ENCODE data around the gene MGAT3.

MGAT3 gene

DNA sequence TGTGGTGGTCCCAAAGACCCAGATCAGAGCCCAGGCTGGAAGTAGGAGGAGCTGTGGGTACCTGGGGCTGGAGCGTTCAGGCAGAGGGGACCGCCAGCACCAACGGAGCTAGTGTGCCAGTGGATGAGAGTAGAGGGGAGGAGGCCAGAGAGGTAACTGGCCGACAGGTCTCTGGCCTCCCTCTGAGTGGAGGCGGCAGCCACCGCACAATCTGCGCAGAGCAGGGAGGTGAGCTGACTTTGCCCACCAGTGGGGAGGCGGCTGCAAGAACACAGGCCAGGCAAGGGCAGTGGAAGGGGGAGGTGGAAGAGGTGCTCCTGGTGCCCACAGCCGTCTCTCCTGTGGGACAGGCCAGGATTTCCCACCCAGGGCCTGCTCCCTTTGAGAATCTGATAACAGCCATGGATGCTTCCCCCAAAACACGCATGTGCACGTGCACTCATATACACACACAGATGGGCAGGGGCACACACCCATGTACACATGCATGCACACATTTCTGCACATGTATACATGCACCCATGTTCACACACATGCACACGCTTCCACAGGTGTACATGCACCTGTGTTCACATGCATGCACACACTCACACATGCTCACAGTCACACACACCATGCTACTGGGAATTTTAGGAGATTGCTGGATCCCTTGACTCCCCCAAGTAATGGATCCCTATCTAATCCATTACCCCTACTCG, 6.4 kb upstream of the MGAT3 start:
- DNase-seq (ENCODE audit: low read depth): no peak

DNA sequence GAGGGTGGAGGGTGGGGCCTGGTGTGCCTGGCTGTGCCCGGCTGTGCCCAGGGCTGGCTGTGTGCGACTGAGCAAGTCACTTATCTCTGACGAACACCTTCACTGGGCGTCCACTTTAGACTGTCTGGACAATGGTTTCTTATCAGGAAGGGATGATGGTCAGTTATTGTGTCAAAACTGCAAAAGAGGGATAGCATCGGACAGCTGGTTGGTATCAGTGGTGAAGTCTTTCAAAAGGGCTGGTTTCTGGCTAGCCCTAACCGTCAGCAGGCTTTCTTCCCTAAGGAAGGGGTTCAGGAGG, 4.1 kb upstream of the MGAT3 start:
- DNase-seq (ENCODE audit: low read depth): no peak

DNA sequence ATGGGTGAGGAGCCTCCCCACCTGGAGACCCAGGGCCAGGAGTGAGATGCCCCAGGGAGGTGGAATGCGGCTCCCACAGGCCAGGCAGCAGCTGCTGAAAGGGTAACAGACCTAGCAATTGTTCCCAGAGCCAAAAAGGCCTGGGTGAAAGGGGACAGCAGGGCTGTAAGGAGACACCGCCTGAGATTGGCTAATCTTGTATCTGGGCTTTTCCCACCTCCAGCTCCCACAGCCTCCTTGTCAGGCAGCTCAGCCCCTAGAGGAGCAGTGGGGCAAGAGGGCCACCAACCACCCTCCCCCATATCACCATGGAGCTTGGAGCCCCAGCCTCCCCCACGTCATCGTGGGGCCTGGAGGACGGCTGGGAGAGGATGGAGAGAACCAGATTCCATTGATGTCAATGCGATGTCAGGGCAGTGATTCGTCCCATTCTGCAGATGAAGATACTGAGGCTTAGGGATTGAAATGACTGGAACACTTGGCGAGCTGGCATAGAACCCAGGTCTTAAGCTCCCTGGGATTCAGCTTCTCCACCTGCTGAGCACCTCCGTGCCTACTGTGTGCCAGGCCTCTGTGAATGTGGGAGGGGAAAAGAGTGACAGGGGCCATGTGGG, 2.9 kb upstream of the MGAT3 start:
- DNase-seq (ENCODE audit: low read depth): no peak

DNA sequence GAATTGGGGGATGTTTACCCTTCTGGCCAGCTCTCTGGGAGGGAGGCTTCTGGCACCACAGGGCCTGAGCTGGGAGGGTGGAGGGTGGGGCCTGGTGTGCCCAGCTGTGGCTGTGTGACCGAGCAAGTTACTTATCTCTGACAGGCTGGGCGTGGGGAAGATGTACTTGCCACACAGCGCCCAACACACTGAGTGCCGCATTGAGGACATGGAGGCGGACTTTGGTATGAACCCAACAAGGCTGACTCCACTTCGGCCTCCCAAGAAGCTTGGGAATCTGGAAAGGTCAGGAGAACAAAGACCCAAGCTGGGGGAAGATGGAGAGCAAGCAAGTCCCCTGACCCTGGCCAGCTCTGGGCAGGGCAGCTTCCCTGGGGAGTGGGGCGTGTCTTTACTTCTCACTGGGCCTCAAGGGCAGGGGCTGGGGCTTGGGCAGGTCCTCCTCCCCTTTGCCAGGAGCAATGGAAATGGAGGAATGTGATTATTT, 2.4 kb upstream of the MGAT3 start:
- DNase-seq (ENCODE audit: low read depth): no peak

DNA sequence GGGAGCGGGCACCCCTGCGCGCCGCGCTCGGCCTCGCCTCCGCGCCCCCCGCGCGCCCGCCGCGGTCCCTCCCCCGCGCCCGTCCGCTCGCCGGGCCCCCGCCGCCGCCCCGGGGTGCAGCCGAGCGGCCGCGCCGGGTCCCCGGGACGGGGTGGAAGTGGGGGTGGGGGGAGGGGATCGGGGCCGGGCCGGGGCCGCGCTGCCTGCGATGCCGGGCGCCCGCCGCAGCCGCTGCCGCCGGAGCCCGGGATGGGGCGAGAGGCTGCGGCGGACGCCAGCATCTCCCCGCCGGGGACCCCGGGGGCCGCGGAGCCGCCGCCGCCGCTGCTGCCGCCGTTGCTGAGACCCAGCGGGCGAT, 365 bp downstream of the MGAT3 start:
- DNase-seq (ENCODE audit: low read depth): no peak

DNA sequence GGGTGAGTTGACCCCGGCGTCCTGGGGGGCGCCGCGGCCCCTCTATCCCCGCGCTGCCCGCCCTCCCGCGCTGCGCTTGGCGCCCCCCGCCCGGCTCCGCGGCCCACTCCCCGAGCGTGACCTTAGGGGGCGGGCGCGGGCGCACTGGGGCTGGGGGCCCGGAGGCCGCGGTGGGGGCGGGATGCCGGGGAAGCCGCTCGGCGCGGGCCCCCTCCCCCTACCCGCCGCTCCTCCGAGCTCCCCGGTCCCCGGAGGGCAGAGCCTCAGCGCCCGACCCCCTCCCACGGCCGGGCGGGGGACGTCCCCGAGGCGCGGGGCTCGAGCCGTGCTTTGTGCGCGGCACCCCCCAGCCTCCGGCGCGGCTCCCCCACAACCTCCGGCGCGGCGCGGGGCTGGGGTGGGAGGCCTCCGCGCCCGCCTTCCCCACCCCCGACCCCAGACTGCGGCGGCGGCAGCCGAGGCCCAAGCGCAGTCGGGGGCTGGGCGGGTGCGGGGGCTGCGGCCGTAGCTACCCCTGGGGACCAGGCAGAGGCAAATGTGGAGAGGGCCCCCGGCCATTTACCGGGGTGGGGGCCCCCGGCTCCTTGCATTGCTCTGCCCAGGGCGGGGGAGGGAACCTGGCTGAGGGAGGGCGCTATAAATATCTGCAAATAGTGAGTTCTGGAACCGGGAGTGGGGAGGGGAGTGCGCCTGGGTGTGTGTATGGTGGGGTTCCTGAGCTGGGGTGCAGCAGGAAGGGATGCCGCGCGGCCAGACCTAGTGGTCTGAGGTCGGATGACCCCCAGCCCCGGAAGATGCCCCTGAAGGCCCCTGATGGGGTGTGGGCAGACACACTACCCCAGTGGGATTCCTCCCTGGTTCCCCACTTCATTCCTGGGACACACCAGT, 988 bp downstream of the MGAT3 start:
- DNase-seq (ENCODE audit: low read depth): no peak

DNA sequence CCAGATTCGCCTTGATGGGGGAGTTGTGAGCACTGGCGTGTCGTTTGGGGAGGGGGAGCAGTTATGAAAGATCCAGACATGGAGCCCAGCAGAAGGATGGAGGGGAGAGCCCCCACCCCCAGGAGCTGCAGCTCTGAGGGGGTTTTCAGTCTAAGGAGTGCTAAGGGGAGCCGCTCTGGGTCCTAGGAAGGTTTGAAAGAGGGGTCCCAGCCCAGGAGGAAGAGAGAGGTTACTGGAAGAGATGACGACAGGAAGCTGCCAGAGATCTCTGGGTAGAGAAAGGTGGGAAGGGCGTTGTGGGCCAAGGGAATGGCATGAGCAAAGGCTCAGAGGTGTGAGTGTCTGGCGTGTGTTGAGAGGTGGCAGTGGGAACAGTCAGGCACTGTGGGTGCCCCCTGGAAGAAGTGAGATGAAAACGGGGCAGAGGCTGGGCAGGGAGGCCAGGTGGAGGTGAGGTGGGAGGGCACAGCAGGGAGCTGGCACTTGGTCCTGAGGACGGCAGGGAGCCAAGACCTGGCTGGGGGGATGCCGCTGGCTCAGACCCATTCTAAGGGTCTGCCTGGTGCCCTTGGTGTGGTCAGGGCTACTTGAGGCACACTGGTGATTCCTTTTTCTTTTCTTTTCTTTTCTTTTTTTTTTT, 1.8 kb downstream of the MGAT3 start:
- no peak for DNase-seq (ENCODE audit: low read depth)

DNA sequence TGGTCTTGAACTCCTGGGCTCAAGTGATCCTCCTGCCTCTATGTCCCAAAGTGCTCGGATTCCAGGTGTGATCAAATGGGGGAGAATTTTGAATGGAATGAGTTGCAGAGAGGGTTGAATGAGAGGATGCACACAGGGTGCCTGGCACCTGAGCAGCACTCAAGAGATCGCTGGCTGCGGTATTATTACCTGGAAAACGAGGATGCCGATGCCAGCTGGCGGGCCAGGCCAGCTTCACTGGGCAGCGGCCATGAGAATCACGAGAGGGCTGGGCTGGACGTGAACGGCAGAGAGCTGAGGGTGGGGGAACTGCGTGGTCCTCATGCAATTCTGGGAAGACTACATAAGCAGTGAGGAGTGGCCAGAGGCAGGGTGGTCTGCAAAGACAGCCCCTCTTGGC, 2.9 kb downstream of the MGAT3 start:
- no peak for DNase-seq (ENCODE audit: low read depth)

DNA sequence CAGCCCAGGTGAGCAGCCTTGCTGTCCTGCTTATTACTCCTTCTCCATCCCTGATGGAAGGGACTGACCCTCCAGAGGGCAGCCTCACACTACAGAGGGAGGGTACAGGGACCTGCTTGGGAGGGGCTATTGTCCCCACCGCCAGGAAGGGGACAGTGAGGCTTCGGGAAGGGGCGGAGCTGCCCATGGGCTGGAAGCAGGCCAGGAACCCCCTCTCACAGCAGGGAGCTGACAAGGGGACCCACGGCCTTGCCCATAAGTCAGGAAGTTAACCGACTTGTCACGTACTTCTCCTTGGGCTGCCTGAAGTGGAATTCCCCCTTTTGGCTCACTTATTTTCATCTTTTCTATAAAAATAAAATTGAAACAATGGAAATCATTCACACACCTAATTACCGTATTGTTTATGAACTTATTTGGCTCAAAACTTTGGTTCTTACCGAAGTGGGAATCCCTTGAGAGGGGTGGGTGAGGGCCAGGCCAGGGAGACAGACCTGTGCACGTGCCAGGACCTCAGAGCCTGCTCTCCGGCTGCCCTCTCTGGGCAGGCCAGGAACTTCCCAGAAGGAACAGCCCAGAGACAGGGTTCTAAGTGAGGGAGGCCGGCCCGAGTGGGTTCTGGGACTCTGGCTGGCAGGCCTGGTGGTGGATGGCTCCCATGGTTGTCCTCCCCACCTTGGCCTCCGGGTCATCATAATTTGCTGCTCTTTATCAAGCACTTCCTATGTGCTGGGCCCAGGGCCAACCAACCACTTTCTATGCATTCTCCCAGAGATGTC, 5.8 kb downstream of the MGAT3 start:
- DNase-seq (ENCODE audit: low read depth): no peak

DNA sequence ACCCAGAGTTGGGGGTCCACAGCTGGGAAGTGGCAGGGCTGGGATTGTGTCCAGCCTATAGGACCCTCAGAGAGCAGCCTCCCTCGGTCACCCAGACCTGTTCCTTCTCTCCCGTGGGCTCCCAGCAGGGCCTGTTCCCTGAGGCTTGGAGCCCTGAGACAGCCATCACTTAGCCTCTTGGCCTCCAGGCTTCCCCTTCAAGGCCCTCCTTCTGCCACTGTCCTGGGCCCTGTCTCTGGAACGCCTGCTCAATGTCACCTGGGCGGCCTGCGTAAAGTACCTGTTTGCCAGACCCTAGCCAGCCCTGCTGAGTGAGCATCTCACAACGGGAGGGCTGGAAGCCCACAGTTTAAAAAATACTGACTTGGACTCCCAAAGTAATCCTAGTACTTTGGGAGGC, 6.5 kb downstream of the MGAT3 start:
- no peak for DNase-seq (ENCODE audit: low read depth)

DNA sequence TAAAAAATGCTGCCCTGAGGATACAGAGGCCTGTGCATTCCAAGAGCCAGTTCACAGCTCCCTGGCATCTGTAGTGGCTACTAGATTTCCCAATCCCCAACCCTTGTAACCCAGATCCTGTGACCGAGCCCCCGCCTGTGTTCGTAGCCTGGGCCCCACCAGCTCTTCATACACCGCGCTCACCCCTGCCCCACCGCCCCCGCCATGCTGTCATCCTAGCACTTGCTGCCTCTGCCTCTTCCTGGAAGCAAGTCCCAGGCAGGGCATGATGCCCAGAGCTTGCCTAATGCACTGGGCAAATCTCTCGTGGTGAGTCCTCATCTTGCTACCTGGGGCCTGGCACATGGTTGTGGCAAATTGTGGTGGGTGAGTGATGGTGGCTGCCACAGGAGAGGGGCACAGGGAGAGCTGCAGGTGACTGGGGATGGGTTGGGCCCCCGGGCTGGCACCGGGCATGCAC, 7.1 kb downstream of the MGAT3 start:
- no peak for DNase-seq (ENCODE audit: low read depth)

DNA sequence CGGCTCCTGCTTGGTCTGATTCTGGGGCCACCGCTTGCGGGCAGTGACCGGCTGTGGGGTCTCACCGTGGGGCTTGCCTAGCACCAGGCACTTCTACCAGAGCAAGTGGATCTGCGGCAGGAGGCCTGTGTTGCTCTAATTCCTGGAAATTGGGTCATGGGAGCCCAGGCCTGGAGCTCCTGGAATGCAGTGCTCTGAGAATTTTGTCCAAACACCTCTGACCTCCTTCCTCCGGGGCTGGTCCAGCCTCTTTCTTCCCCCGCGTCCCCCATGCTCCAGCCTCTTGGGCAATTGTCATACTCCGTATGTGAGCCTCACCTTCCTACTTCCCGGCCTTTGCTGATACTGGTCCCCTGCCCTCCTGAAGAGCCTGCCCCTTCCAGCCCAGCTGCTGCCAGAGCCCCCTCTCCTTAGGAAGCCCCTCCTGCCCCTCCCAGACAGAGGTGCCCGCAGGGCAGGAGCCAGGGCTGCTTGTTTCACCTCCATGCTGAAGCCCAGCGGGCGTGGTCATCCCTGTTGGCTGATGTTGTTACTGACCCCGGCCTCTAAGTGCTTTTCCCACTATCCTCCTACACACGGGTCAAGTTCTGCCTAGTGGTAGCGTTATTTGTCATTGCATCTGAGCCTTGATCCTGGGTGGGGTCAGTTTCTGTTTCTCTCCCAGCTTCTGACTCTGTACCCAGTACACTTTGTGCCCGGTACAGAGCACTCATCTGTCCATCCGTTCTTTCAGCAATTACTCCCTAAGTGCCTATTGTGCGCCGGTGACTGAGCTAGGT, 9.6 kb downstream of the MGAT3 start:
- DNase-seq (ENCODE audit: low read depth): no peak

DNA sequence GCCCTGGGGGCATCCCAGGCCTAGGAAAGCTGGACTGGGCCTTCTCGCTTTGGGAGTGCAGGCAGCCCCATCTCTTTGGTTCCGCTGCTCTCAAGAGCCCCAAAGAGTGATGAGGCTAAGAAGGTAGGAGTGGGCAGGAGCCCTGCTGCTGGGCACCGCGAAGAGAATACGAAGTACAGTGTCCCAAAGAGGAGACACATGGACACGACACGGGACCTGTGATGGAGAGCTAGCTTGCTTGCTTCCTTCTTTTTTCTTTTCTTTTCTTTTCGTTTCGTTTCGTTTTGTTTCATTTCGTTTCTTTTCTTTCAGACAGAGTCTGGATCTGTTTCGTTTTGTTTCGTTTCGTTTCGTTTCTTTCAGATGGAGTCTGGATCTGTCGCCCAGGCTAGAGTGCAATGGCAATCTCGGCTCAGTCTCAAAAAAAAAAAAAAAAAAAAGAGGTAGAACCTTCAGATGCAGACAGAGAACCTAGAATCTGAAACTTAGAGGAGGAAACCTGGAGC, 10.6 kb downstream of the MGAT3 start:
- no peak for DNase-seq (ENCODE audit: low read depth)

DNA sequence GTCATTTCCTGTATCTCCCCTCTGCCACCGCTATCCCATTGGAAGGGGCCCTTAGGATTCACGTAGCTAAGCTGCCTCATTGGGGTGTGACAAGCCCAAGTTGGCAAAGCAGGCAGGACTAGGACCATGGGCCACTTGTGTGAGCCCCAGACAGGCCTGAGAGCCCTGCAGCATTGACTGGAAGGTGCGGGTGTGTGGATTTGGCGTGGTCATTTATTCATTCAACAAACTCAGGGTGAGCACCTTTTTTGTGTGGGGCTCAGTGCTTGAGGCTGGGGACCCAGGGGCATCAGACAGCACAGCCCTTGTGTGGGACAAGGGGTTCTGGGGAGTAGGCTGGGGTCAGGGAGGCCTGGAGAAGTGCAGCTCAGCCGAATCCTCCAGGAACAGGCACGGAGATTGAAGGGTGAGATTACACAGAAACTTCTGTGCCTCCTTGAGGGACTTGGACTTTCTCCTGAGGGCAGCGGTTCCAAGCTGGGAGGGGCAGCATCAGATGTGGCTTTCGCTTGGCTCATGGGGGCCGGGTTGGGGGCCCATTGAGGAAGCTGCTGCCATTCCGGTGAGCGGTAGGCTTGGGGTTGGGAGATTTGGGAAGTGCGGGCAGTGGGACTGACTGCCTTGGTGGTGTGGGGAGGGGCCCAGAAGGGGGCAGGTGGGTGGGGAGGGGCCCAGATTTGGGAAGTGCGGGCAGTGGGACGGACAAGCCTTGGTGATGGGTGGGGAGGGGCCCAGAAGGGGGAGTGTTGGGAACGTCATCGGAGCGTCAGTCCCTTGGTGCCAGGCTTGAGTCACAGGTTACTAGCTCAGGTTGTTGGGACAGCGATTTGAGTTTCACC, 11.9 kb downstream of the MGAT3 start:
- DNase-seq (ENCODE audit: low read depth): no peak

DNA sequence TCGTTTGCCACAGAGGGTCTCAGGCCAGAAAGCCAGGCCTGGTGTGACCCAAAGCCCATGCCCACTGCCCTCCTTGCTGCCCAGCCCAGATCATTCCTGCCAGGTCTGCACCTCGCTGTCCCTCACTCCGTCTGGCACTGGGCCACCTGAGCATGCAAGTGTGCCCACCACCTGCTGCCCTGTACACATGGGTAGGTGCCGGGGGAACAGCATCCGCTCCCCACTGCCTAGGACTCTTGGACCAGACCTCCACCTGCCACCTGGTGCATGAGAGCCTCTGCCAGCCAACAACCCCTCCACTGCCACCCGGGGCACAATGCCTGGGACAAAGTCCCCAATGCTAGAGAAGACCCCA, 12.5 kb downstream of the MGAT3 start:
- no peak for DNase-seq (ENCODE audit: low read depth)

DNA sequence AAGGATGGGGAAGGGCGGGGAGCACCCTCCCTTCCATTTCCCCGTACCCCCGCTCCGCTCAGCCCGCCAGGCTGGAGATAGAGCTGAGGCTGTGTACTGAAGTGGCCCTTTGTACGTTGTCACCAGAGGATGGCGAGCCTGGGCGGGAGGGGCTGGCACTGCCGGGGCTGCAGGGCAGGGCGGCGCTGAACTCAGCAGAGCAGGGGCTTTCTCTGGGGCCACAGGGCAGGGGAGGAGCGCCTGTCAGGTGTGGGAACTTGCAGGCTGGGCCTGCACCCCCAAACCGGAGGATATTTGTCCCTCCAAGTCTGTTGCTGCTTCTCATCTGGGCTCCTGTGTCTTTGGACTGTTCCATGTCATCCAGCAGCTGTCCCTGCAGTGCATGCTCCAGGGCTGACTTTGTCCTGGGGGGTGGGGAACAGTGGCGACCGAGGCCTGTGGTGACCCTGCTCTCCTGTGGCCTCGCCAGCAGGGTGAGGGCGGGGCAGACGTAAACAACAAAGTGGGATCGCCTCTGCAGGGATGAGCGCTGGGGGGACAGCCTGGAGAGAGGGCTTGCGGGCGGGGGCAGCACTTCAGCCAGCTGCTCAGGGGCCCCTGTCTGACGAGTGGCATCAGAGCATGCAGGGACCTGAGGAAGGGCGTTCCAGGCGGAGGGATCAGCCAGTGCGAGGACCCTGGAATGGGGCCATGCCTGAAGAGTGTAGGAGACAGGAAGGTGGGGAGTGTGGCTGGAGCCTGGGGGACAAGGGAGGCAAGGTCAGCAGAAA, 13.1 kb downstream of the MGAT3 start:
- no peak for DNase-seq (ENCODE audit: low read depth)

DNA sequence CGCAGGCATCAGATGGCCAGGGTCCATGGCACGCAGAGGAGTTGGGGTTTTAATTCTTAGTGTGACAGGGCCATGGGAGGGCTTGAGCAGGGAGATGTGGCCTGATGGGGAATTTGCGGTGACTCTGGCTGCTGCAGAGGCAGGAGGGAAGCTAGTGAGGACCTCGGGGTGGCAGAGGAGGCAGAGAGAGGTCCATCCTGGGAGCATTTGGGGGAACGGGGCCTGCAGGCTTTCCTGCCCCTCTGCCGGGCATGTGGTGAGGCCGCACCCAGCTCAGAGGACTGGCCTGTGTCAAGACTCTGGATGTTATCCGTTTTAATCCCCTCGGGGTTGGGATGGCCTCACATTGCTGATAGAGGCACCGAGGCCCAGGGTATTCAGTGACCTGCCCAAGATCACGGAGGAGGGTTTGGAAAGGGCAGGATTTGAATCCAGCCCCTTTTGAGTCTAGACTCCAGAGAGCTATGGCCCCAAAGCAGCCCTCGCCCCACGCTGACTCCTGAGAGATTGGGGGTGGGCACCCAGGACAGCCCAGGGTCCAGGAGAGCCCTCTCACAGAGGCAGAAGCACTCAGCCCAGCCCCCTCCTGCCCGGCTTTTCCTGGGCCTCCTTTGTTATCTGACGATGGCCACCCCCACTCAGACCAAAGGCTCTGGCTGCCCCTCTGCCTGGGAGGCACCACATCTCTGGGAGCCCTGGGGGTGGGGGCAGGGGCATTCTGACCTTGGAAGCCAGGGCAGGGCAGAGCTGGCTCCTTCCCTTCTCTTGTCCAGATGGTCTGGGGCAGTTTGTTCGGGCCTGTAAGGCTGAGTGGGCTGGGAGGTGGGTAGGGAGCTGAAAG, 13.9 kb downstream of the MGAT3 start:
- DNase-seq (ENCODE audit: low read depth): no peak

DNA sequence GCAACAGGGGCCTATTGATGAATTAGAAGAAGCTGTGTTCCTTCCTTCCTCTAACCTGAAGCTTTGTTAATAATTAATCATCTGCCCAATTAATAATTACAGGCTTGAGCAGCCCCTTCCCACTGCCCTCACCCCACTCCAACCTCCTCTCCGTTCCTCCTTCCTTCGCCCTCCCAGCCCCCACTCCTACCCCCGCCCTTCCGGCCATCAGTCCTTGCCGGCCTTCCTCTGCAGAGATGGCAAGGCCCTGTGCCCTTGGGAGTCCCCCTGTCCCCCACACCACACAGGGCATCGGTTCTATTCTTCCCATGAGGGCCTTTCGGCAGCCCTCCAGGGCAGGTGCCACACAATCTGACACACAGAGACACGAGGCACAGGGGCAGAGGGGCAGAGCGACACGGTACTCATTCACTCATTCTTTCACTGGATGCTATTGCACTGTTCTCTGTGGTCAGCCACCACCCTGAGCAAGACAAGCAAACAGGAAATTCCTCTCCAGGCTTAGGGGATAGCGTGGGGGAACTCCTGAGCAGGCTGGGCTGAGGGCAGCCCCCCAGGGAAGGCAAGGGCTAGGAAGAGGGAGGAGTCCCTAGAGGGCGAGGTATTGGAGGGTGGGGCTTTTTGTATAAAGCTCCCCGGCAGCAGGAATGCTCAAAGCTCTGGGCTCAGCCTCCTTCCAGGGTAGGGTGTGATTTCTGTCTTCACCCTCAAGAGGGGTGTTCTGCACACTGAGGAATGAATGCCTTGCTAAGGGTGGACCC, 14.7 kb downstream of the MGAT3 start:
- DNase-seq (ENCODE audit: low read depth): no peak

Data from GM04503 (cell line).